Measurements from ENCODE around the gene SMNDC1.
A peak's percentile ranks its signal among the peaks of the same experiment; 100 is the strongest.

SMNDC1 gene

DNA sequence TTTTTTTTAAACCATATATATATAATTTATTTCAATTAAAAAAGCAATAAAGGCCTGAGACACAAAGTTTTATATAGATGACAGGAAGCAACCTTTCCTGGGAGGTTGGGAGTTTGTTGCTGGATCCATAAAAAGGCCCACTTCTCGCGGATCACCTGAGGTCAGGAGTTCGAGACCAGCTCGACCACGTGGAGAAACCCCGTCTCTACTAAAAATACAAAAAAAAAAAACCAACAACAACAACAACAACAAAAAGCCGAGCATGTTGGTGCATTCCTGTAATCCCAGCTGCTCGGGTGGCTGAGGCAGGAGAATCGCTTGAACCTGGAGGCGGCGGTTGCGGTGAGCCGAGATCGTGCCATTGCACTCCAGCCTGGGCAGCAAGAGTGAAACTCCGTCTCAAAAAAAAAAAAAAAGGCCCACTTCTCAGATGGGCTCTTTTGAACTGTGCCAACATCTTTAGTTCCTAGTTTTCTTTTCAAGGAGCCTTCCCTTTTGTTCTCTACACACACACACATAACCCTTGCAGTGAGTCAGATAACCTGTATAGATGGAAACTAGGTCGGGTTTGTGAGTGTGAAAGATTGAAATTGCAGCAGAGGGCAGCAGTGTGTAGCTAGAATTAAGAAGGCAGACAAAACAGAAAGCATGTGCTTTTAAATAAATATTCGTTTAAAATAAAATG lies 1.2 kb upstream of the SMNDC1 start:
- TF ChIP-seq ZFX (IDR thresholded peaks at IDR 0.05) = no peak
- TF ChIP-seq, protein P1, sequence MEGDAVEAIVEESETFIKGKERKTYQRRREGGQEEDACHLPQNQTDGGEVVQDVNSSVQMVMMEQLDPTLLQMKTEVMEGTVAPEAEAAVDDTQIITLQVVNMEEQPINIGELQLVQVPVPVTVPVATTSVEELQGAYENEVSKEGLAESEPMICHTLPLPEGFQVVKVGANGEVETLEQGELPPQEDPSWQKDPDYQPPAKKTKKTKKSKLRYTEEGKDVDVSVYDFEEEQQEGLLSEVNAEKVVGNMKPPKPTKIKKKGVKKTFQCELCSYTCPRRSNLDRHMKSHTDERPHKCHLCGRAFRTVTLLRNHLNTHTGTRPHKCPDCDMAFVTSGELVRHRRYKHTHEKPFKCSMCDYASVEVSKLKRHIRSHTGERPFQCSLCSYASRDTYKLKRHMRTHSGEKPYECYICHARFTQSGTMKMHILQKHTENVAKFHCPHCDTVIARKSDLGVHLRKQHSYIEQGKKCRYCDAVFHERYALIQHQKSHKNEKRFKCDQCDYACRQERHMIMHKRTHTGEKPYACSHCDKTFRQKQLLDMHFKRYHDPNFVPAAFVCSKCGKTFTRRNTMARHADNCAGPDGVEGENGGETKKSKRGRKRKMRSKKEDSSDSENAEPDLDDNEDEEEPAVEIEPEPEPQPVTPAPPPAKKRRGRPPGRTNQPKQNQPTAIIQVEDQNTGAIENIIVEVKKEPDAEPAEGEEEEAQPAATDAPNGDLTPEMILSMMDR (conservative IDR thresholded peaks at IDR 0.05) = peak; percentile 86

DNA sequence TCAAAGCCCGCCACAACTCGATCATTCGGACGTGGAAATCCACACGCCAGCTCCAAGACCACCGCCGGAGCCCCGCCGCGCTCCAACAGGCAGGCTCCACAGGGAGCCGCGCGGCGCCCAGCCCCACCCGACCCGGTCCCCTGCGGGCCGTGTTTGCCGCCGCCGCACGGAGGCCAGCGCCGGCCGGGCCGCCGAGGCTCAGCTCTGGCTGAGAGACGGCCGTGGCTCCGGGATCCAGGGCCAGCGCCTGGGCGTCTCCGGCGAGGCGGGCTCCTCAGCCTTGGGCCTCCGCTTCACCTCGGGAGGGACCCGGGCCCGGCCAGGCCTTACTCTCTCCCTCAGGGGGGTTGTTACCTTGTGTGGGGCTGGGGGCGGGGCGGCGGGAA lies 333 bp downstream of the SMNDC1 start:
- H3K27ac ChIP-seq = peak overlapping the region; percentile 91
- peak; percentile 97 for TF ChIP-seq ZFX (IDR thresholded peaks at IDR 0.05)
- TF ChIP-seq, protein P1 (conservative IDR thresholded peaks at IDR 0.05) = no peak

More for the DNA sequence above, 1.2 kb upstream of the SMNDC1 start:
- H3K27ac ChIP-seq = peak overlapping the region; percentile 33; the same call in 1 of the 2 replicates

DNA sequence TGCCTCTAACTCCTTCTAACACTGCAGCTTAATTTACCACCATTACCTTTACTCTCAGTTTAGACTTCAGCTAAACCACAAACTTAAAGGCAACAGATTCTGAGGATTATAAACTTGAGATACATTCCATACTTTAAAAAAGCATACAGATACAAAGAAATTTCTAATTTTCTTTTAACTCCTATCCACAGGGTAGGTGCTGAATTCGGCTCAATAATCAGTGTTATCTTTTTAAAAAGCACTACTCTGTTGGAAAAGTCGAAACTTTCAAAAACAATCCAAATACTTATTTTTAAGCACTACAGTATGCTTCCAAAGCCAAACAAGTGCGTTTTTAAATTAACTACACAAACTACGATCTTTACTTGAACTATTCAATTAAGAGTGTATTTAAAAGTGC lies 1.0 kb downstream of the SMNDC1 start:
- peak overlapping the region; percentile 91 for H3K27ac ChIP-seq
- no peak for TF ChIP-seq ZFX (IDR thresholded peaks at IDR 0.05)
- TF ChIP-seq, protein P1 (conservative IDR thresholded peaks at IDR 0.05) = no peak

DNA sequence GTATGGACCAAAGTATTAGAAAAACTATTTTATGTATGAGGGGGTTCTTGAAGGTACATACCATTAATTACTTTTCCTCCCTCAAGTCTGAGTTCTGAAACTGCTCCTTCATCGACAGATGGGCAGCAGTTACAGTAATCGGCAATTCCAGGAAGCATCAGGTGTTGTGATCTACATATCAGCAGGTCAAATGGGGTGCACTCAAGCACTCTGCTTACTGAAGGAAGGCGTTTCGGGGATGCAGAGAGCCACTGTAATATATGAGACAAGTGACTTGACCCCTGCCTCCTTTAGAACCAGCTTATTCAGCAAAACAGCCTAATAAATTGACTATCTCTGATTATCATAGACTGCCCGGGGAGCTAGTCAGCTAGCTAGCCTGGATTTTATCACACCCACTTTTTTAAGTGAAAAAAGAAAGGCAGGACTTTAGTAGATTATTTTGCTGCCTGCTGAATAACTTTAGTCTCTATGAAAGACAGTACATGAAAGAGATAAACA lies 4.2 kb downstream of the SMNDC1 start:
- H3K27ac ChIP-seq = no peak overlapping the region
- TF ChIP-seq, protein P1 (conservative IDR thresholded peaks at IDR 0.05) = no peak
- no peak for TF ChIP-seq ZFX (IDR thresholded peaks at IDR 0.05)

DNA sequence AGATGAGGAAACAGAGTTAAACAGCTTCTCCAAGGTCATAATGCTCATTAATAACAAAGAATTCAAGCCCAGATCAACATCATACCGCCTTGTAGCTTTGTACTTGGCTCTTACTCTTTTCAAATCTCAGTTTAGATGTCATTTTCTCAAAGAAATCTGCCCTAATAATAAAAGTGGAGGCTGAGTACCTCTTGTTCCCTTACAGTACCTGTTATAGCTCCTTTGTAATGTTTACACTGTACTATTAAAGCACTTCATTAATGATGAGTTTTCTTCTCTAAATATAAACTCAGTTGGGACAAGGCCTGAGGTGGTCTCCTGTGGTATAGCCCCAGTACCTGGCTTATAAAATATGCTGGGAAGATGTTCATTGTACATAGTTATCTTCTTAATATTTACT lies 7.8 kb downstream of the SMNDC1 start:
- no peak for TF ChIP-seq ZFX (IDR thresholded peaks at IDR 0.05)
- TF ChIP-seq, protein P1 (conservative IDR thresholded peaks at IDR 0.05) = no peak
- no peak overlapping the region for H3K27ac ChIP-seq

DNA sequence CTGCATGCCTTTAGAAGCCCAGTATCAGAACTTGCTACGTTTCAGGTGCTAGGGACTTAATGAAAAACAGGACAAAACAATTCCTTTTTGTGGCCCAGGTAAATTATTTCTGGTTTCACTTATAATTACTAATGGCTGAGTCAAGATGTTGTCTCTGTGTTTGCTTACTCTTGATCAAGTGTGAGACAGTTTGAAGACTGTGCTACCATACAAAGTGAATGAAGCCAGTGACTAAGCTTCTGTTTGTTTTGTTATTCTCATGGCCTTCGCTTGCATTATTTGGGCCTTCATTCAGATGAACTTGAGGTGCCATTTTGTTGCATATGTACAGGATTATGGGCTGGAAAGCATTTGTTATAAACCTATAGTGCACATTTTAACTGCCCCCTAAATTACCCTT lies 17.9 kb downstream of the SMNDC1 start:
- H3K27ac ChIP-seq = no peak overlapping the region

DNA sequence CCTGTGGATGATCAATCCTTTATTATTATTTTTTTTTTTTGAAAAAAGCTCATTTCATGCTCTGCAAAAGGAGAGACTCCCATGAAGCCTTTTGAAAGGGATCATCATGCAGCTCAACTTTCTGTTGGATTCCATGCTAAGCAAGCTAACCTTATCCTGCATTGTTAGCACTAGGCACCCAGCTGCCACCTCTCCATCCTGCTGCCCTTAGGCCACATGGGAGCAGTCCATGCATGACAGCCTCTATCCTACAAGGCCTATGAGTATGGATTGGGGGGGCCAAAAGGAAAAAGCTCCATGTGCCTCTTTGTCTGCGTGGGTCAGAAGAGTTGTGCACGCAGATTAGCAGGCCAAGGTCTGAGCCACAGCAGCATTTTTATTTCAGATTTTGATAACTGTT lies 19.2 kb downstream of the SMNDC1 start:
- no peak for TF ChIP-seq ZFX (IDR thresholded peaks at IDR 0.05)
- TF ChIP-seq, protein P1 (conservative IDR thresholded peaks at IDR 0.05) = no peak
- H3K27ac ChIP-seq = no peak overlapping the region

More for the DNA sequence above, 17.9 kb downstream of the SMNDC1 start:
- TF ChIP-seq ZFX (IDR thresholded peaks at IDR 0.05) = no peak
- TF ChIP-seq, protein P1 (conservative IDR thresholded peaks at IDR 0.05) = no peak

All from C4-2B (cell line).